Liver (tissue), 9 donors: ENCODE results near the gene KAZN. TPM values are rescaled to one million over a fixed set of nuclear protein-coding genes. Genes with fewer than 3 reads are reported as not detected.

Source experiments
- DNase-seq: peaks from one replicate; pipeline ENCODE4 v3.0.0-alpha.2; 2017; ENCODE audit warnings: low spot score
- H3K27ac ChIP-seq, 2 donors: one replicate each; pipeline ENCODE4 v1.7.0; 2013; ENCODE audit warnings: inconsistent platforms in 2 of 2, low read length in 2 of 2, control low read depth in 1 of 2, low read depth in 1 of 2, mild to moderate bottlenecking in 1 of 2
- H3K27me3 ChIP-seq, 4 donors: one replicate each; pipeline versions ENCODE4 v1.6.1 to v1.7.0; 2013; ENCODE audit warnings: low read length in 3 of 4, inconsistent platforms in 1 of 4, mild to moderate bottlenecking in 1 of 4, moderate library complexity in 1 of 4; ENCODE audit not compliant: control insufficient read depth in 4 of 4, insufficient read depth in 4 of 4
- H3K36me3 ChIP-seq, 4 donors: one replicate each; pipeline versions ENCODE4 v1.6.1 to v1.7.0; 2013; ENCODE audit warnings: low read length in 3 of 4, mild to moderate bottlenecking in 3 of 4, low read depth in 1 of 4, moderate library complexity in 1 of 4; ENCODE audit not compliant: control insufficient read depth in 4 of 4, insufficient read depth in 3 of 4
- H3K4me1 ChIP-seq, 4 donors: one replicate each; pipeline versions ENCODE4 v1.6.1 to v1.7.0; 2013; ENCODE audit warnings: low read length in 3 of 4, mild to moderate bottlenecking in 3 of 4, moderate library complexity in 1 of 4; ENCODE audit not compliant: control insufficient read depth in 4 of 4, insufficient read depth in 4 of 4
- H3K4me3 ChIP-seq, 3 donors: one replicate each; pipeline versions ENCODE4 v1.6.1 to v1.7.0; 2013; ENCODE audit warnings: low read length in 3 of 3, control low read depth in 1 of 3, low read depth in 1 of 3, mild to moderate bottlenecking in 1 of 3
- H3K9ac ChIP-seq, 2 donors: one replicate each; pipeline ENCODE4 v1.7.0; 2013; ENCODE audit warnings: low read length in 2 of 2, mild to moderate bottlenecking in 2 of 2, moderate library complexity in 2 of 2, control low read depth in 1 of 2, low read depth in 1 of 2
- H3K9me3 ChIP-seq, 4 donors: one replicate each; pipeline versions ENCODE4 v1.6.1 to v1.7.0; 2013; ENCODE audit warnings: low read length in 3 of 4; ENCODE audit not compliant: control insufficient read depth in 4 of 4
- EGR1 ChIP-seq, 2 donors: IDR thresholded peaks; 2 replicates each; pipeline ENCODE4 v1.6.1; 2016 to 2018; ENCODE audit warnings: antibody characterized with exemption in 2 of 2, low read depth in 2 of 2
- FOXA1 ChIP-seq: IDR thresholded peaks from 2 replicates; pipeline ENCODE4 v1.6.1; 2016; ENCODE audit warnings: antibody characterized with exemption
- FOXA2 ChIP-seq: IDR thresholded peaks from 2 replicates; pipeline ENCODE4 v1.6.1; 2016; ENCODE audit warnings: antibody characterized with exemption
- GABPA ChIP-seq, 2 donors: IDR thresholded peaks in 1 of 2; conservative IDR thresholded peaks in 1 of 2; 2 replicates each; pipeline ENCODE4 v1.6.1; 2016; ENCODE audit warnings: antibody characterized with exemption in 2 of 2, mild to moderate bottlenecking in 1 of 2, moderate library complexity in 1 of 2
- HNF4G ChIP-seq: IDR thresholded peaks from 2 replicates; pipeline ENCODE4 v1.6.1; 2016; ENCODE audit warnings: antibody characterized with exemption
- JUND ChIP-seq, 2 donors: IDR thresholded peaks; 2 replicates each; pipeline ENCODE4 v1.6.1; 2016; ENCODE audit warnings: antibody characterized with exemption in 2 of 2
- MAX ChIP-seq: IDR thresholded peaks from 2 replicates; pipeline ENCODE4 v1.6.1; 2016; ENCODE audit warnings: antibody characterized with exemption
- NR2F2 ChIP-seq: IDR thresholded peaks from 2 replicates; pipeline ENCODE4 v1.6.1; 2016; ENCODE audit warnings: antibody characterized with exemption
- RAD21 ChIP-seq, 2 donors: IDR thresholded peaks; 2 replicates each; pipeline ENCODE4 v1.6.1; 2016; ENCODE audit warnings: antibody characterized with exemption in 2 of 2, mild to moderate bottlenecking in 2 of 2
- RXRA ChIP-seq, 2 donors: IDR thresholded peaks; 2 replicates each; pipeline ENCODE4 v1.6.1; 2017 to 2018; ENCODE audit warnings: antibody characterized with exemption in 2 of 2, mild to moderate bottlenecking in 1 of 2
- SP1 ChIP-seq: IDR thresholded peaks from 2 replicates; pipeline ENCODE4 v1.6.1; 2018; ENCODE audit warnings: antibody characterized with exemption, mild to moderate bottlenecking
- TAF1 ChIP-seq: conservative IDR thresholded peaks from 2 replicates; pipeline ENCODE4 v1.6.1; 2016; ENCODE audit warnings: antibody characterized with exemption, mild to moderate bottlenecking
- WGBS: extraction: QIAGEN DNeasy Blood & Tissue Kit; methylation state at CpG from one replicate; pipeline ENCODE4 v1.1.7; 2013; 5-methylcytosine and 5-hydroxymethylcytosine counted together
- polyA plus RNA-seq, 2 donors: library from polyadenylated mRNA; stranded (reverse) in 1 of 2; unstranded in 1 of 2; fragments of 200-250 nt in 1 of 2; fragments of >200 nt in 1 of 2; fragmentation: Nextera tagmentation in 1 of 2; extraction: Ambion mirVana in 1 of 2; gene quantifications; one replicate each; pipeline versions ENCODE4 v1.2.1 to v1.2.3, GENCODE V29; 2013 to 2015
- total RNA-seq, 2 donors: library from RNA; depleted of rRNA; stranded (reverse); fragments of >200 nt; gene quantifications; one replicate each; pipeline ENCODE4 v1.2.3, GENCODE V29; 2014
- TF ChIP-seq, protein P1 (sequence below): IDR thresholded peaks from 2 replicates; pipeline ENCODE4 v1.6.1; 2016; ENCODE audit warnings: antibody characterized with exemption
- TF ChIP-seq, protein P2 (sequence below): IDR thresholded peaks from 2 replicates; pipeline ENCODE4 v1.6.1; 2016; ENCODE audit warnings: antibody characterized with exemption
- donor health status: healthy.
- donor health status: healthy.
- donor health status: healthy.
- donor health status: healthy.
- donor health status: healthy.

The KAZN gene
- total and polyA plus RNA-seq, 4 donors, result 1.9 to 6.9 (median 2.4) TPM

DNA sequence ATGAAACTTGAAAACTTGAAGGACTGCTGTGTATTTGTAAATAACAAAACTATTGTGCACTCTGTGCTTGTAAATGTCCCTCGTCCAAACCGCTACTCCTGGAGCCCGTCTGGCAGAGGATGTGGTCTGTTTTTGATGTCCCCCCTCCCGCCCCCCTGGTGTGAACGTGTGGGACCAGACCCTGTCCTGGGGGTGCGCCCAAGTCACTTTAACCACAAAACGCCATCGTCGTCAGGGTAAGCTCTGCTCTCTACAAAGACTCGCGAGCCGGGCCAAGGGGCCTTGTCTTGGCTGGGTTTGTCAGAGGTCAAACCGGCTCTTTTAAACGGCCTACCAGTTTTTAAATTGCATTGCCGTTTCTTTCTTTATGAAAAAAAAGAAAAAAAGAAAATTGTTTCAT, 467.7 kb downstream of the KAZN start:
- WGBS, result 73% methylated on average over 15 of the region's 15 CpGs
- no peak overlapping the region for H3K27ac ChIP-seq

GRCh38 chr1:15067148-15067547, 468.7 kb downstream of the KAZN start:
- 89% methylated on average over 4 of the region's 4 CpGs for WGBS
- H3K36me3 ChIP-seq, result no peaks in the 10 kb centered on the region
- TF ChIP-seq JUND (IDR thresholded peaks at IDR 0.05) (no peak), HNF4G (no peak), GABPA (IDR thresholded peaks at IDR 0.05 in 1 of 2, conservative IDR thresholded peaks at IDR 0.05 in 1 of 2) (no peak), RXRA (IDR thresholded peaks at IDR 0.05) (no peak), SP1 (no peak), TAF1 (no peak), FOXA2 (no peak)
- TF ChIP-seq, protein P1, sequence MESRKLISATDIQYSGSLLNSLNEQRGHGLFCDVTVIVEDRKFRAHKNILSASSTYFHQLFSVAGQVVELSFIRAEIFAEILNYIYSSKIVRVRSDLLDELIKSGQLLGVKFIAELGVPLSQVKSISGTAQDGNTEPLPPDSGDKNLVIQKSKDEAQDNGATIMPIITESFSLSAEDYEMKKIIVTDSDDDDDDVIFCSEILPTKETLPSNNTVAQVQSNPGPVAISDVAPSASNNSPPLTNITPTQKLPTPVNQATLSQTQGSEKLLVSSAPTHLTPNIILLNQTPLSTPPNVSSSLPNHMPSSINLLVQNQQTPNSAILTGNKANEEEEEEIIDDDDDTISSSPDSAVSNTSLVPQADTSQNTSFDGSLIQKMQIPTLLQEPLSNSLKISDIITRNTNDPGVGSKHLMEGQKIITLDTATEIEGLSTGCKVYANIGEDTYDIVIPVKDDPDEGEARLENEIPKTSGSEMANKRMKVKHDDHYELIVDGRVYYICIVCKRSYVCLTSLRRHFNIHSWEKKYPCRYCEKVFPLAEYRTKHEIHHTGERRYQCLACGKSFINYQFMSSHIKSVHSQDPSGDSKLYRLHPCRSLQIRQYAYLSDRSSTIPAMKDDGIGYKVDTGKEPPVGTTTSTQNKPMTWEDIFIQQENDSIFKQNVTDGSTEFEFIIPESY, result no peak
- TF ChIP-seq, protein P2, sequence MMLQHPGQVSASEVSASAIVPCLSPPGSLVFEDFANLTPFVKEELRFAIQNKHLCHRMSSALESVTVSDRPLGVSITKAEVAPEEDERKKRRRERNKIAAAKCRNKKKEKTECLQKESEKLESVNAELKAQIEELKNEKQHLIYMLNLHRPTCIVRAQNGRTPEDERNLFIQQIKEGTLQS, result no peak
- no peak overlapping the region for H3K27ac ChIP-seq
- peaks cover 0 to 5% (median 3%) of the 10 kb centered on the region in 4 donors for H3K9me3 ChIP-seq
- no peak overlapping the region for H3K4me3 ChIP-seq
- H3K4me1 ChIP-seq, result no peaks in the 10 kb centered on the region
- no peak for DNase-seq
- H3K27me3 ChIP-seq, result no peaks in the 10 kb centered on the region
- no peak overlapping the region for H3K9ac ChIP-seq

More for the DNA sequence above, 467.7 kb downstream of the KAZN start:
- no peaks in the 10 kb centered on the region for H3K27me3 ChIP-seq
- no peak for DNase-seq
- no peak overlapping the region for H3K9ac ChIP-seq
- no peak overlapping the region for H3K4me3 ChIP-seq
- no peaks in the 10 kb centered on the region for H3K4me1 ChIP-seq
- peaks cover 0 to 7% (median 3%) of the 10 kb centered on the region in 4 donors for H3K9me3 ChIP-seq
- TF ChIP-seq EGR1 (IDR thresholded peaks at IDR 0.05; ENCODE audit: low read depth in 2 of 2), result no peak
- no peak for TF ChIP-seq NR2F2
- no peak for TF ChIP-seq GABPA (IDR thresholded peaks at IDR 0.05 in 1 of 2, conservative IDR thresholded peaks at IDR 0.05 in 1 of 2)
- no peak for TF ChIP-seq HNF4G
- TF ChIP-seq RAD21 (IDR thresholded peaks at IDR 0.05), result no peak
- no peak for TF ChIP-seq FOXA1
- TF ChIP-seq MAX, result no peak
- no peak for TF ChIP-seq SP1
- H3K36me3 ChIP-seq, result no peaks in the 10 kb centered on the region

DNA sequence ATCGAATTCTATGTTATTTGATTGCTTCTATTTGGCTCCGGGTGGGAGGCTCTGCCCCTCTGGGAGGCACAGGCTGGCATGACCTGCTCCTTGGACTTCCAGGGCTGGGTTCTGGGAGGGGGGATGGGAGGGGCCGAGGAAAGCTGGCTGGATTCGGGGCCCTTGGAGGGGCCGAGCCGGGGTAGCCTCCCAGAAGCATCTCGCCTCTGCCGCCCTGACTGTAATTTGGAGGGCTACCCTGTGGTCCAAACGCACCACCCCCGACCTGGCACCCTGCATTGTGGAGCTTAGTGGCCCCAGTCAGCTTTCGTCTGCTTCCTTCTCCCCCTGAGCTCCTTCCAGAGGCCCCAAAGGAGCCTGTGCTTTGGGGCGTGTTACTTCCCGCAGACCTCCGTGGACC, 469.7 kb downstream of the KAZN start:
- Histone ChIP-seq H3K9me3 (no peaks in the 10 kb centered on the region), H3K27me3 (no peaks in the 10 kb centered on the region), H3K4me3 (no peak overlapping the region), H3K9ac (no peak overlapping the region), H3K4me1 (no peaks in the 10 kb centered on the region), H3K27ac (no peak overlapping the region), H3K36me3 (no peaks in the 10 kb centered on the region)
- TF ChIP-seq, protein P1, result no peak
- WGBS, result 95% methylated on average over 14 of the region's 14 CpGs
- DNase-seq, result no peak
